Spleen (tissue), 11 donors: ENCODE measurements around the gene HSD17B12. TPM values are rescaled to one million over a fixed set of nuclear protein-coding genes. Genes with fewer than 3 reads are reported as not detected.
"Not testable (repeated sequence)": the region's sequence is repeated elsewhere in the genome, so short reads cannot be mapped to it uniquely, and the experiment has no call there.

Source experiments
- DNase-seq: peaks from one replicate; pipeline ENCODE4 v3.0.0-alpha.2; 2020
- H3K27ac ChIP-seq, 8 donors: fragments of 200-600 bp; sonication (generic) in 7 of 8; 1 replicate in 4 of 8; 2 replicates in 4 of 8; pipeline versions ENCODE4 v1.5.0 to v1.8.0; 2016 to 2021; ENCODE audit warnings: inconsistent platforms in 4 of 8, mild to moderate bottlenecking in 4 of 8, moderate library complexity in 1 of 8
- H3K27me3 ChIP-seq, 7 donors: fragments of 200-600 bp; sonication (generic) in 6 of 7; replicated peaks in 1 of 7; 1 replicate in 4 of 7; 2 replicates in 3 of 7; pipeline versions ENCODE4 v1.5.0 to v1.8.0; 2016 to 2021; ENCODE audit warnings: inconsistent platforms in 3 of 7, mild to moderate bottlenecking in 1 of 7
- H3K36me3 ChIP-seq, 6 donors: fragments of 200-600 bp; sonication (generic) in 5 of 6; 1 replicate in 4 of 6; 2 replicates in 2 of 6; pipeline versions ENCODE4 v1.5.0 to v1.8.0; 2016 to 2021; ENCODE audit warnings: inconsistent platforms in 2 of 6
- H3K4me1 ChIP-seq, 6 donors: fragments of 200-600 bp; sonication (generic) in 5 of 6; 1 replicate in 3 of 6; 2 replicates in 3 of 6; pipeline versions ENCODE4 v1.5.0 to v1.8.0; 2016 to 2021; ENCODE audit warnings: inconsistent platforms in 3 of 6
- H3K4me3 ChIP-seq, 8 donors: fragments of 200-600 bp; sonication (generic) in 7 of 8; 1 replicate in 4 of 8; 2 replicates in 4 of 8; pipeline versions ENCODE4 v1.5.0 to v1.8.0; 2016 to 2021; ENCODE audit warnings: inconsistent platforms in 4 of 8, mild to moderate bottlenecking in 4 of 8, moderate library complexity in 2 of 8
- H3K9me3 ChIP-seq, 8 donors: fragments of 200-600 bp; sonication (generic) in 7 of 8; 1 replicate in 4 of 8; 2 replicates in 4 of 8; pipeline versions ENCODE4 v1.5.0 to v1.8.0; 2016 to 2021; ENCODE audit warnings: inconsistent platforms in 4 of 8
- POLR2A ChIP-seq, 3 donors: fragments of 450-650 bp; IDR thresholded peaks; one replicate each; pipeline ENCODE4 v1.5.1; 2017; ENCODE audit warnings: antibody characterized with exemption in 3 of 3, mild to moderate bottlenecking in 1 of 3
- POLR2AphosphoS5 ChIP-seq, 3 donors: sonication (generic); formaldehyde crosslinking; IDR thresholded peaks; one replicate each; pipeline ENCODE4 v1.5.1; 2017; ENCODE audit warnings: antibody characterized with exemption in 3 of 3
- WGBS, 5 donors: extraction: QIAGEN DNeasy Blood & Tissue Kit in 3 of 5; methylation state at CpG; one replicate each; pipeline versions ENCODE4 v1.1.5 to v1.1.7; 2013 to 2018; 5-methylcytosine and 5-hydroxymethylcytosine counted together
- intact Hi-C: fragments of 100-400 bp; cut with DNase I; formaldehyde crosslinking; loops from one replicate; pipeline ENCODE4 v1.15.0; 2023; ENCODE audit warnings: low total_unique reads
- polyA plus RNA-seq, 3 donors: library from polyadenylated mRNA; stranded (reverse); fragments of 200-250 nt; gene quantifications; one replicate each; pipeline ENCODE4 v1.2.1, GENCODE V29; 2013
- total RNA-seq, 7 donors: library from RNA; depleted of rRNA in 3 of 7; stranded (reverse); fragments of >200 nt in 3 of 7; fragmentation: NEBNext Ultra II Directional in 4 of 7; extraction: Animal tissue kit (Norgen Biotek cat#: 25700) in 4 of 7; gene quantifications; one replicate each; pipeline versions ENCODE4 v1.1.0 to v1.2.1, GENCODE V29; 2016 to 2021
- TF ChIP-seq, protein P1 (sequence below), 11 experiments: fragments of 200-600 bp in 7 of 11; fragments of 450-650 bp in 4 of 11; sonication (generic) in 4 of 11; IDR thresholded peaks in 8 of 11; conservative IDR thresholded peaks in 3 of 11; 1 replicate in 7 of 11; 2 replicates in 4 of 11; pipeline versions ENCODE4 v1.4.0 to v1.8.0; 2016 to 2021; ENCODE audit warnings: antibody characterized with exemption in 11 of 11, inconsistent platforms in 4 of 11, mild to moderate bottlenecking in 1 of 11
- donor health status: healthy with polysubstance abuse.
- donor health status: DM: no; HTN: no; CAD: no; lungs with moderate emphysema.
- donor health status: DM: no; HTN: no; CAD: no.
- donor health status: Bipolar disorder and iron deficiency.
- donor health status: healthy.
- donor health status: DM: no; HTN: no; CAD: no.
- donor health status: DM: yes; HTN: yes; CAD: no.

The HSD17B12 gene
- total and polyA plus RNA-seq, 10 donors = 17.5 to 80.0 (median 56.3) TPM

DNA sequence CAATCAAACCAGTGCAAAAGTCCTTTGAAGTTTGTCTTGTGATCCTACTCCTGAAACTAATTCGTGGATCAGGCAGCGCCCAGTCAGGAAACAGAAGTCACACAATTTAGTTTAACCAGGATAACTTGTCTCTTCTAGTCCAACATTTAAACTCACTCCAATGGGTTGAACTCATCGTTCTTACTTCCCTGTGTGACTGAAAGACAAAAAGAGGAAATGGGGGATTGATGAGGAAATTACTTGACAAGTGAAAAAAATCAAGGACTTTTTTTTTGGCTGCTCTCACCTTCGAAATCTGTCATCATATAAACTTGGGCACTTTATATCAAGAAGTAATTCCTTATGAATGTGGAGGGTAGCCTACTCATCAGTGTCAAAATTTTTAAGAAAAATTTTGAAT, 78.4 kb downstream of the HSD17B12 start:
- DNase-seq = no peak
- Histone ChIP-seq H3K27me3 (no peaks in the 10 kb centered on the region), H3K4me1 (peaks cover 0 to 14% (median 2%) of the 10 kb centered on the region in 6 donors), H3K36me3 (peaks cover 0 to 54% (median 10%) of the 10 kb centered on the region in 6 donors), H3K27ac (peak overlapping the region in 4 of 8 donors; percentile 33 to 70 (median 51)), H3K9me3 (peaks cover 0 to 3% (median 2%) of the 10 kb centered on the region in 8 donors), H3K4me3 (no peak overlapping the region)
- no peak for TF ChIP-seq POLR2A (IDR thresholded peaks at IDR 0.05)
- TF ChIP-seq, protein P1, sequence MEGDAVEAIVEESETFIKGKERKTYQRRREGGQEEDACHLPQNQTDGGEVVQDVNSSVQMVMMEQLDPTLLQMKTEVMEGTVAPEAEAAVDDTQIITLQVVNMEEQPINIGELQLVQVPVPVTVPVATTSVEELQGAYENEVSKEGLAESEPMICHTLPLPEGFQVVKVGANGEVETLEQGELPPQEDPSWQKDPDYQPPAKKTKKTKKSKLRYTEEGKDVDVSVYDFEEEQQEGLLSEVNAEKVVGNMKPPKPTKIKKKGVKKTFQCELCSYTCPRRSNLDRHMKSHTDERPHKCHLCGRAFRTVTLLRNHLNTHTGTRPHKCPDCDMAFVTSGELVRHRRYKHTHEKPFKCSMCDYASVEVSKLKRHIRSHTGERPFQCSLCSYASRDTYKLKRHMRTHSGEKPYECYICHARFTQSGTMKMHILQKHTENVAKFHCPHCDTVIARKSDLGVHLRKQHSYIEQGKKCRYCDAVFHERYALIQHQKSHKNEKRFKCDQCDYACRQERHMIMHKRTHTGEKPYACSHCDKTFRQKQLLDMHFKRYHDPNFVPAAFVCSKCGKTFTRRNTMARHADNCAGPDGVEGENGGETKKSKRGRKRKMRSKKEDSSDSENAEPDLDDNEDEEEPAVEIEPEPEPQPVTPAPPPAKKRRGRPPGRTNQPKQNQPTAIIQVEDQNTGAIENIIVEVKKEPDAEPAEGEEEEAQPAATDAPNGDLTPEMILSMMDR (IDR thresholded peaks at IDR 0.05 in 8 of 11, conservative IDR thresholded peaks at IDR 0.05 in 3 of 11) = no peak
- TF ChIP-seq POLR2AphosphoS5 (IDR thresholded peaks at IDR 0.05) = no peak
- 25 to 54% (median 49%) methylated on average over 4 of the region's 4 CpGs for WGBS, 5 donors
- intact Hi-C loops = no loop called here

DNA sequence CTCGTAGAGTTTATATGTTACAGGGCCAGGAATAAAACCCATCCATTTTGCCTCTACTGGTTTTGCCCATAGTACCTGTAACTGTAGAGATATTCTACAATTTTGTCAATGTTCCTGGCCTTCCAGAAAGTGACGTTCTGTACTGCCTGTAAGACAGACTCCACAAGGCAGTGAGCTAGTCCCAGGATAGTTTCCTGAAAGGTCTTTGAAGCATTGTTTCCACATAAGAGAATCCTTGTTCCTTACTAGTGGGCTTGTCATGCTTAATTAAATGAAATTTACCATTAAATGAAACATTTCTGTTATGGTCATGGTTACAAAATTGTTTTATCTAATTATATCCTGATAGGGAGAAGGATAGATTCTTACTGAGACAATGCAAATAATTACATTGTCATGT, 80.4 kb downstream of the HSD17B12 start:
- TF ChIP-seq POLR2AphosphoS5 (IDR thresholded peaks at IDR 0.05) (no peak), POLR2A (IDR thresholded peaks at IDR 0.05) (no peak)
- TF ChIP-seq, protein P1 (IDR thresholded peaks at IDR 0.05 in 8 of 11, conservative IDR thresholded peaks at IDR 0.05 in 3 of 11) = no peak
- intact Hi-C loops = no loop called here
- Histone ChIP-seq H3K36me3 (peaks cover 0 to 54% (median 10%) of the 10 kb centered on the region in 6 donors), H3K9me3 (peaks cover 0 to 23% (median 21%) of the 10 kb centered on the region in 8 donors), H3K4me3 (no peak overlapping the region), H3K4me1 (peaks cover 0 to 14% (median 2%) of the 10 kb centered on the region in 6 donors), H3K27me3 (no peaks in the 10 kb centered on the region), H3K27ac (no peak overlapping the region)
- 80 to 98% (median 96%) methylated on average over 2 of the region's 2 CpGs for WGBS, 5 donors
- DNase-seq = no peak

DNA sequence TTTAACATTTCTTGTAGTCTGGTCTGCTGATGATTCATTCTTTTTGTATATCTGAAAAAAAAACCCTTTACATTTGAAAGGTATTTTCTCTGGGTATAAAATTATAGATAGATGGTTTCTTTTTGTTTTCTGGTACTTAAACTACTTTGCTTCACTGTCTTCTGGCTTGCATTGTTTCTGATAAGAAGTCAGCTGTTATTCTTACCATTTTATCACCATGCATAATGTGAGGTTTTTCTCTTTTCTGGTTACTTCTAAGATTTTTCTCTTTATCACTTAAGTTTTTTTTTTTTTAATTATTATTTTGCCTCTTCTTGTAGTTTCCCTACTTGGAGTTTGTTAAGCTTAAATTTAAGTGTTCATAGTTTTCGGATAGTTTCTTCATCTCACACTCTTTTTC, 84.7 kb downstream of the HSD17B12 start:
- TF ChIP-seq, protein P1 (IDR thresholded peaks at IDR 0.05 in 8 of 11, conservative IDR thresholded peaks at IDR 0.05 in 3 of 11) = no peak
- TF ChIP-seq POLR2AphosphoS5 (IDR thresholded peaks at IDR 0.05) (no peak), POLR2A (IDR thresholded peaks at IDR 0.05) (no peak)
- H3K27ac ChIP-seq = no peak overlapping the region
- DNase-seq = no peak
- H3K27me3 ChIP-seq = no peaks in the 10 kb centered on the region
- H3K9me3 ChIP-seq = peaks cover 0 to 38% (median 31%) of the 10 kb centered on the region in 8 donors
- H3K36me3 ChIP-seq = peaks cover 0 to 53% (median 9%) of the 10 kb centered on the region in 6 donors
- intact Hi-C loops = no loop called here
- WGBS, 5 donors = 94 to 100% (median 98%) methylated on average over 1 of the region's 1 CpG
- no peak overlapping the region for H3K4me3 ChIP-seq
- H3K4me1 ChIP-seq = no peaks in the 10 kb centered on the region

DNA sequence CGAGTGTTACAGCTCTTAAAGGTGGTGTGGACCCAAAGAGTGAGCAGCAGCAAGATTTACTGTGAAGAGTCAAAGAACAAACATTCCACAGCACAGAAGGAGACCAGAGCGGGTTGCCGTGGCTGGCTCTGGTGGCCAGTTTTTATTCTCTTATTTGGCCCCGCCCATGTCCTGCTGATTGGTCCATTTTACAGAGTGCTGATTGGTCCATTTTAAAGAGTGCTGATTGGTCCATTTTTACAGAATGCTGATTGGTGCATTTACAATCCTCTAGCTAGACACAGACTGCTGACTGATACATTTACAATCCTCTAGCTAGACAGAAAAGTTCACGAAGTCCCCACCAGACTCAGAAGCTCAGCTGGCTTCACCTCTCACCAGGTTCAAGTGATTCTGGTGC, 88.1 kb downstream of the HSD17B12 start:
- H3K27me3 ChIP-seq, H3K27ac ChIP-seq, H3K4me1 ChIP-seq, H3K4me3 ChIP-seq, DNase-seq, intact Hi-C loops: not testable (repeated sequence)
- Histone ChIP-seq H3K36me3 (peaks cover 0 to 53% (median 6%) of the 10 kb centered on the region in 6 donors), H3K9me3 (peaks cover 0 to 38% (median 31%) of the 10 kb centered on the region in 8 donors)
- 81 to 97% (median 95%) methylated on average over 5 of the region's 5 CpGs for WGBS, 5 donors

DNA sequence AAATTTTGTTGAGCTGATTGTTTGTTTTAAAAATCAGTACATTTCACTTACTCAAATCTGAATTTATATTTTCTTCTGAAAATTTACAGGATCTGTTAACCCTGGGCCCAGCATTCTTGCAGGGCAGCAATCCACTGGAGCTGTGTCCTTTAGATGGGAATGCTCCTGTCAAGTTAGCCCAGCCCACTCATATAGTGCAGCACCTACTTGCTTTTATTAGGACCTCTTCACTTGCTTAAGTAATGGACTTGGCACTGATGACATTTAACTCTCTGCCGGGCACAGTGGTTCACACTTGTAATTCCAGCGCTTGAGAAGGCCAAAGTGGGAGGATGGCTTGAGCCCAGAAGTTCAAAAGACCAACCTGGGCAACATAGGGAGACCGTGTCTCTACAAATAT, 89.6 kb downstream of the HSD17B12 start:
- 93 to 99% (median 94%) methylated on average over 3 of the region's 3 CpGs for WGBS, 5 donors
- no peak overlapping the region for H3K4me3 ChIP-seq
- H3K36me3 ChIP-seq = peaks cover 0 to 50% (median 6%) of the 10 kb centered on the region in 6 donors
- peaks cover 0 to 30% (median 22%) of the 10 kb centered on the region in 8 donors for H3K9me3 ChIP-seq
- no peak for DNase-seq
- no peaks in the 10 kb centered on the region for H3K4me1 ChIP-seq
- TF ChIP-seq POLR2A (IDR thresholded peaks at IDR 0.05) (no peak), POLR2AphosphoS5 (IDR thresholded peaks at IDR 0.05) (no peak)
- TF ChIP-seq, protein P1 (IDR thresholded peaks at IDR 0.05 in 8 of 11, conservative IDR thresholded peaks at IDR 0.05 in 3 of 11) = no peak
- H3K27ac ChIP-seq = no peak overlapping the region
- intact Hi-C loops = no loop called here
- no peaks in the 10 kb centered on the region for H3K27me3 ChIP-seq
